Breast epithelium (tissue), 4 donors: Measurements from ENCODE around the gene TNK2. TPM values are rescaled to one million over a fixed set of nuclear protein-coding genes. Genes with fewer than 3 reads are reported as not detected.

ENCODE experiments used
- DNase-seq, 2 donors: peaks; one replicate each; pipeline ENCODE4 v3.0.0-alpha.2; 2019; ENCODE audit warnings: low spot score in 2 of 2
- H3K27ac ChIP-seq, 2 donors: fragments of 200-600 bp; sonication (generic) in 1 of 2; one replicate each; pipeline ENCODE4 v1.5.1; 2016 to 2019; ENCODE audit warnings: mild to moderate bottlenecking in 1 of 2
- H3K27me3 ChIP-seq, 2 donors: fragments of 200-600 bp; sonication (generic) in 1 of 2; one replicate each; pipeline versions ENCODE4 v1.5.1 to v1.6.0; 2017 to 2019; ENCODE audit warnings: control low read depth in 1 of 2, mild to moderate bottlenecking in 1 of 2
- H3K36me3 ChIP-seq: fragments of 200-600 bp; one replicate; pipeline ENCODE4 v1.5.1; 2019
- H3K4me1 ChIP-seq, 2 donors: fragments of 200-600 bp; sonication (generic); one replicate each; pipeline ENCODE4 v1.5.1; 2016 to 2019; ENCODE audit warnings: control low read depth in 1 of 2
- H3K4me3 ChIP-seq, 3 donors: fragments of 200-600 bp; sonication (generic); 1 replicate in 2 of 3; 2 replicates in 1 of 3; pipeline ENCODE4 v1.5.1; 2016 to 2019; ENCODE audit warnings: mild to moderate bottlenecking in 3 of 3, moderate library complexity in 2 of 3
- H3K9me3 ChIP-seq, 2 donors: fragments of 200-600 bp; sonication (generic) in 1 of 2; one replicate each; pipeline ENCODE4 v1.5.1; 2016 to 2019; ENCODE audit warnings: control low read depth in 1 of 2
- POLR2A ChIP-seq: fragments of 450-650 bp; IDR thresholded peaks from one replicate; pipeline ENCODE4 v1.6.1; 2016; ENCODE audit warnings: antibody characterized with exemption, mild to moderate bottlenecking, moderate library complexity
- POLR2AphosphoS5 ChIP-seq, 3 donors: sonication (generic); formaldehyde crosslinking; IDR thresholded peaks; one replicate each; pipeline ENCODE4 v1.6.1; 2017; ENCODE audit warnings: antibody characterized with exemption in 3 of 3
- intact Hi-C: fragments of 100-400 bp; cut with DNase I; formaldehyde crosslinking; loops from one replicate; pipeline ENCODE4 v1.15.1; 2023; ENCODE audit warnings: low total_unique reads
- total RNA-seq, 3 donors: library from RNA; depleted of rRNA; stranded (reverse); fragments of >200 nt; gene quantifications; one replicate each; pipeline ENCODE4 v1.1.0, GENCODE V29; 2016
- TF ChIP-seq, protein P1 (sequence below), 3 donors: fragments of 450-650 bp; IDR thresholded peaks; one replicate each; pipeline ENCODE4 v1.5.1; 2016 to 2017; ENCODE audit warnings: antibody characterized with exemption in 3 of 3, mild to moderate bottlenecking in 3 of 3, moderate library complexity in 3 of 3

TNK2 gene
- total RNA-seq, 3 donors from 2014 or later = 13.1 to 28.7 (median 24.9) TPM

DNA sequence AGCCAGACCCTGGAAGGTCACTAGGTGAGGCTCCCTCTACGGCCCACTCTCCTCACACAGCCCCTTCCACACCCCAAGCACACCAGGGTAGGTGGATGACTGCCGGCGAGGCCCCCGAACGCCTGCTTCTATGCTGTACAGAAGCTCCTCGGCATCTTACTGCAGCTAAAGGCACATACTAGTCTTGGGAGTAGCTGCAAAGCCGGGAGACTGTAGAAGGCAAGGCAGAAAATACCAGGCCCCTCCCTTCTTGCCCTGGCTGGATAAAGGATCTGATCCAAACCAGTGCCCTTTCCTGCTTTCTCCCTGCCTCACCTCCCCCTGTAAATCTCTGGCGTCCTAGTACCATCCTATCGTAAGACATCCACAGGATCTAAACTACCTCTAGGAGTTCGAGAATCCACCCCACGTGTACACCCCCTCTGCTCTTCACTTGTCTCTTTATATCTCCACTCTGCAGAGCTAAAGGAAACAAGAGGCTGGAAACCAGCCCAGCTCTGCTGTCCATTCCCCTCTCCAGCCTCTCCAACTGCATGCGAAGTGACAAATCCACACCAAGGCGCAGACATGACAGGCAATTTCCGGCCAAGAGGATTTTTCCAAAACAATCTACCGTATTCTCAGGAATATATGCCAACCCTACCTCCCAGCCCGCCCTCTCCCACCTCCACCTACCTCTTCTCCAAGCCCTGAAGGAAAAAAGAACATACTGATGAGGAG is 11.8 kb downstream of the TNK2 start:
- peak overlapping the region; percentile 56 to 84 (median 76) for H3K4me3 ChIP-seq
- peaks cover 24 to 34% of the 10 kb centered on the region in 2 donors for H3K4me1 ChIP-seq
- intact Hi-C loops = no loop called here
- H3K36me3 ChIP-seq = no peaks in the 10 kb centered on the region
- H3K27me3 ChIP-seq = no peaks in the 10 kb centered on the region
- TF ChIP-seq POLR2AphosphoS5 (IDR thresholded peaks at IDR 0.05) (no peak), POLR2A (no peak)
- TF ChIP-seq, protein P1, sequence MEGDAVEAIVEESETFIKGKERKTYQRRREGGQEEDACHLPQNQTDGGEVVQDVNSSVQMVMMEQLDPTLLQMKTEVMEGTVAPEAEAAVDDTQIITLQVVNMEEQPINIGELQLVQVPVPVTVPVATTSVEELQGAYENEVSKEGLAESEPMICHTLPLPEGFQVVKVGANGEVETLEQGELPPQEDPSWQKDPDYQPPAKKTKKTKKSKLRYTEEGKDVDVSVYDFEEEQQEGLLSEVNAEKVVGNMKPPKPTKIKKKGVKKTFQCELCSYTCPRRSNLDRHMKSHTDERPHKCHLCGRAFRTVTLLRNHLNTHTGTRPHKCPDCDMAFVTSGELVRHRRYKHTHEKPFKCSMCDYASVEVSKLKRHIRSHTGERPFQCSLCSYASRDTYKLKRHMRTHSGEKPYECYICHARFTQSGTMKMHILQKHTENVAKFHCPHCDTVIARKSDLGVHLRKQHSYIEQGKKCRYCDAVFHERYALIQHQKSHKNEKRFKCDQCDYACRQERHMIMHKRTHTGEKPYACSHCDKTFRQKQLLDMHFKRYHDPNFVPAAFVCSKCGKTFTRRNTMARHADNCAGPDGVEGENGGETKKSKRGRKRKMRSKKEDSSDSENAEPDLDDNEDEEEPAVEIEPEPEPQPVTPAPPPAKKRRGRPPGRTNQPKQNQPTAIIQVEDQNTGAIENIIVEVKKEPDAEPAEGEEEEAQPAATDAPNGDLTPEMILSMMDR (IDR thresholded peaks at IDR 0.05) = no peak
- peak overlapping the region; percentile 87 to 96 for H3K27ac ChIP-seq
- H3K9me3 ChIP-seq = no peaks in the 10 kb centered on the region
- DNase-seq = peak in 1 of 2 donors; percentile 40

DNA sequence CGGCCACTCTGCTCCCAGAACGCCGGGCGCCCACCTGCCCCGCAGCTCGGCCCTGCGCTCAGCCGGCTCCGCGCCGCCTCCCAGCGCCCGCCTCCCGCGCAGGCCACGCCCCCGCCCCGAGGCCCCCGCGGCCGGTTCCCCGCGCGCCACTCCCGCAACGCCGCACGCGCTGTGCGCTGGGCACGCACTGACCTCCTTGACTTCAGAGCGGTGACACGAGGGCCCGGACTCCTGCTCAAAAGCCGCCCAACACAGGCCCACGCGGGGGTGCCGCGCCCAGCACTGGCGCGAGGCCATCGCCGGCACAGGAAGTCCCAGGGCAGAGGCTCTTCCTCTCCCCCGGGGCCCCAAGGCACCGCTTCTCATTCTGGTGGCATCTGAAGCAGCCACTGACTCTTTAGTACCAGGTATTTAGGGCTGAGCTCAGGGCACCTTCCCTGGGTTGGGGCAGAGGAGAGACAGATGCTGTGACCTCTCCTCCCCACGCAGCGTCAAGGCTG is 12.4 kb downstream of the TNK2 start:
- H3K4me1 ChIP-seq = peaks cover 24 to 34% of the 10 kb centered on the region in 2 donors
- no peaks in the 10 kb centered on the region for H3K9me3 ChIP-seq
- DNase-seq = peak in 1 of 2 donors; percentile 78
- TF ChIP-seq POLR2AphosphoS5 (IDR thresholded peaks at IDR 0.05) (peak in 2 of 3 donors; percentile 41 to 43), POLR2A (no peak)
- peak overlapping the region; percentile 56 to 84 (median 76) for H3K4me3 ChIP-seq
- intact Hi-C loops = no loop called here
- peak overlapping the region; percentile 87 to 96 for H3K27ac ChIP-seq
- H3K36me3 ChIP-seq = no peaks in the 10 kb centered on the region
- H3K27me3 ChIP-seq = no peaks in the 10 kb centered on the region

DNA sequence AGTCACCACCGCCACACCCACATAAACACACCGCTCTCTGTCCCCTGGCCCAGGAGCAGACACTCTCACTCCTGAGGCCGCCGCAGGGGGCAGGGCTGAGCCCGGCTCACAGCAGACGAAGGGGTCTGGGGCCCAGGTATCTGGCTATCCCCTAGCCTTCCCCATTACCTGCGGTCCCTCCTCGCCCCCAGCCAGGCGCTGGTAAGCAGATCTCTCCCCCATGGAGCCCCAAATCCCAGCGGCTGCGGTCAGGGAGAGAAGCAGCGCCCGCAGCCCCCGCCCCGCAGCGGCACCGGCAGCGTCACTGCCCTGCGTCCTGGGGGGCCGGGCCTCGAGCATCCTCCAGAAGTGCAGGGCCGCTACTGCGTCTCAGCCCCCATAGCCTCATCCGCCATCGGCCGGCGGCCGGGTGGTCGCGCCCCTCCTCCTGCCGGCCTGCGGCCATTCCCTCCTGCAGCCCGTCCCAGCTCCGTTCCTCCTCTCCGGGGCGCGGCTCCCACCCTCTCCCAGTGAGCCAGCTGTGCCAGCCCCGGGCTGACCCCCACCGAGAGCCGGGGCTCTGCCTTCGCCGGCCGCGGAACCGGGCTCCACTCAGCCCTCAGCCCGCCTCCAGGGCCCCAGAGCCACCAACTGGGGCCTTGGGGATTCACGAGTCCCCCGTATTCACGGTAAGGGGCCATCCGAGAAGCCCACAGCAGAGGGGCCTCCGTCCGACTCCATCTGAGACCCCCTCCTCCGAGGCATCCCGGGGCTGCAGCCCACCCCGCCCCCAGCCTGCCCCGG is 13.1 kb downstream of the TNK2 start:
- DNase-seq = peak in 1 of 2 donors; percentile 56
- Histone ChIP-seq H3K27me3 (no peaks in the 10 kb centered on the region), H3K4me3 (peak overlapping the region; percentile 56 to 84 (median 76)), H3K27ac (peak overlapping the region; percentile 87 to 96), H3K4me1 (peaks cover 22 to 34% of the 10 kb centered on the region in 2 donors), H3K9me3 (no peaks in the 10 kb centered on the region), H3K36me3 (no peaks in the 10 kb centered on the region)
- intact Hi-C loops = no loop called here
- TF ChIP-seq, protein P1 (IDR thresholded peaks at IDR 0.05) = no peak
- no peak for TF ChIP-seq POLR2AphosphoS5 (IDR thresholded peaks at IDR 0.05)
- TF ChIP-seq POLR2A = no peak

DNA sequence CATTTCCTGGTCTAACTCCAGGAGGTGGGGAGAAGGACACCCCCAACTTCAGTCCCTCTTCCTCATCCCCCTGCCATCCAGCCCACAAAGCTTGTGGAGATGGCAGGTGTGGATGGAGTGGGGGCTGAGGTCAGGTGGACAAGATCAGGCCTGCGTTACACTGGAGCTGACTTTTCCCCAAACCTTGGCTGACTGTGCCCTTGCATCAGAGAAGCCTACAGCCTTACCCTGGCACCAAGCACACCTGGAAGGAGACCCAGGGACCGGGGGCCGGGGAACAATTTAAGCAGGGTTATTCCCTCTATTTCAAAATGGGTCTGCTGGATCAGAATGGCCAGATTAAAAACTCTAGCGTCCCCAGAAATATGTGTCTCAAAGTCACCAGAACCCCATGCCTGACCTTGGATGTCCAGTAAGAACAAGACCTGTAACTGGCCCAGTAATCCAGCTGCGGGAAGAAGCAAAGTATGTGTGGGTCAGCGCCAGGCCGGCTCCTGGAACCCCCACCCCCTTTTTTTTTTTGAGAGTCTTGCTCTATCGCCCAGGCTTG is 14.4 kb downstream of the TNK2 start:
- intact Hi-C loops = no loop called here
- peaks cover 20 to 34% of the 10 kb centered on the region in 2 donors for H3K4me1 ChIP-seq
- DNase-seq = no peak
- peak overlapping the region in 1 of 3 donors; percentile 76 for H3K4me3 ChIP-seq
- H3K36me3 ChIP-seq = no peaks in the 10 kb centered on the region
- no peaks in the 10 kb centered on the region for H3K27me3 ChIP-seq
- TF ChIP-seq POLR2A (no peak), POLR2AphosphoS5 (IDR thresholded peaks at IDR 0.05) (no peak)
- TF ChIP-seq, protein P1 (IDR thresholded peaks at IDR 0.05) = no peak
- H3K27ac ChIP-seq = peak overlapping the region; percentile 87 to 96
- H3K9me3 ChIP-seq = no peaks in the 10 kb centered on the region

DNA sequence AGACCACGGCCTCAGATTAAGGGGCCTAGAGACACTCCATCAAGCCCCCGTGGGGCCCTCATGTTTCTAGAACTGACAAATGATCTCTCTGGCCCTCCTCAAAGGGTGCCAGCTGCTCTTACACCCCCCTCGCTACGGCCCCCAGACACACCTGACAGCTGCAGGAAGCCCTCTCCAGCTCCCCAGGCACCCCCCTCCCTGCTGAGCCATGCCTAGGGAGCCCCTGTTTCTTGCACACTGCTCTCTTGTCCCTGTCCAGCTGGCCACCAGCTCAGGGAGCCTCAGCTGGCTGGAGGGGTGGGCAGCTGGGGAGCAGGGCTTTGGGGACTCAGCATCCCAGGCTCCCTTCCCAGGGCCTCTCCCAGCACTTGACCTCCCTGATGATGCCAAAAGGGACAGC is 14.8 kb downstream of the TNK2 start:
- Histone ChIP-seq H3K9me3 (no peaks in the 10 kb centered on the region), H3K4me3 (peak overlapping the region in 1 of 3 donors; percentile 57), H3K36me3 (no peaks in the 10 kb centered on the region), H3K4me1 (peaks cover 20 to 34% of the 10 kb centered on the region in 2 donors), H3K27me3 (no peaks in the 10 kb centered on the region), H3K27ac (peak overlapping the region; percentile 87 to 96)
- TF ChIP-seq POLR2A (no peak), POLR2AphosphoS5 (IDR thresholded peaks at IDR 0.05) (no peak)
- TF ChIP-seq, protein P1 (IDR thresholded peaks at IDR 0.05) = no peak
- no peak for DNase-seq
- intact Hi-C loops = no loop called here
